Body of pancreas (tissue), 4 donors: ENCODE measurements around the gene INPP5D. TPM values are rescaled to one million over a fixed set of nuclear protein-coding genes. Genes with fewer than 3 reads are reported as not detected.
A peak's percentile ranks its signal among the peaks of the same experiment; 100 is the strongest.

ENCODE experiments used
- ATAC-seq: fragments of 150-250 bp; one replicate; pipeline ENCODE4 v1.9.1; 2016
- DNase-seq, 4 donors: peaks; one replicate each; pipeline ENCODE4 v3.0.0-alpha.2; 2019
- H3K27ac ChIP-seq, 4 donors: fragments of 200-600 bp; sonication (generic); 1 replicate in 3 of 4; 2 replicates in 1 of 4; pipeline versions ENCODE4 v1.5.1 to v1.6.1; 2016 to 2019; ENCODE audit warnings: mild to moderate bottlenecking in 1 of 4, mixed read lengths in 1 of 4, moderate library complexity in 1 of 4
- H3K27me3 ChIP-seq, 2 donors: fragments of 200-600 bp; sonication (generic); one replicate each; pipeline ENCODE4 v1.6.0; 2016; ENCODE audit warnings: mild to moderate bottlenecking in 1 of 2
- H3K36me3 ChIP-seq, 2 donors: fragments of 200-600 bp; sonication (generic); replicated peaks in 1 of 2; 2 replicates each; pipeline ENCODE4 v1.5.1; 2016; ENCODE audit warnings: low read depth in 2 of 2; ENCODE audit not compliant: insufficient read depth in 1 of 2
- H3K4me1 ChIP-seq: fragments of 200-600 bp; sonication (generic); one replicate; pipeline ENCODE4 v1.6.0; 2016
- H3K4me3 ChIP-seq, 2 donors: fragments of 200-600 bp; sonication (generic); 1 replicate in 1 of 2; 2 replicates in 1 of 2; pipeline ENCODE4 v1.5.1; 2016 to 2019
- H3K9me3 ChIP-seq, 3 donors: fragments of 200-600 bp; sonication (generic); 1 replicate in 2 of 3; 2 replicates in 1 of 3; pipeline ENCODE4 v1.5.1; 2016
- CTCF ChIP-seq, 7 experiments: fragments of 450-650 bp in 4 of 7; fragments of 200-600 bp in 3 of 7; sonication (generic) in 3 of 7; IDR thresholded peaks; one replicate each; pipeline ENCODE4 v1.5.1; 2016 to 2019; ENCODE audit warnings: antibody characterized with exemption in 7 of 7
- POLR2A ChIP-seq, 3 donors: fragments of 450-650 bp; IDR thresholded peaks; one replicate each; pipeline ENCODE4 v1.6.1; 2016; ENCODE audit warnings: antibody characterized with exemption in 3 of 3, mild to moderate bottlenecking in 2 of 3
- WGBS, 2 donors: methylation state at CpG; one replicate each; pipeline ENCODE4 v1.1.5; 2017; 5-methylcytosine and 5-hydroxymethylcytosine counted together
- intact Hi-C: fragments of 100-400 bp; cut with DNase I; formaldehyde crosslinking; loops from one replicate; pipeline ENCODE4 v1.15.1; 2023
- total RNA-seq, 2 donors: library from RNA; depleted of rRNA; stranded (reverse); fragments of >200 nt; gene quantifications; one replicate each; pipeline ENCODE4 v1.1.0, GENCODE V29; 2016

INPP5D gene
- total RNA-seq, 2 donors from 2014 or later = 0.99 to 8.8 TPM

DNA sequence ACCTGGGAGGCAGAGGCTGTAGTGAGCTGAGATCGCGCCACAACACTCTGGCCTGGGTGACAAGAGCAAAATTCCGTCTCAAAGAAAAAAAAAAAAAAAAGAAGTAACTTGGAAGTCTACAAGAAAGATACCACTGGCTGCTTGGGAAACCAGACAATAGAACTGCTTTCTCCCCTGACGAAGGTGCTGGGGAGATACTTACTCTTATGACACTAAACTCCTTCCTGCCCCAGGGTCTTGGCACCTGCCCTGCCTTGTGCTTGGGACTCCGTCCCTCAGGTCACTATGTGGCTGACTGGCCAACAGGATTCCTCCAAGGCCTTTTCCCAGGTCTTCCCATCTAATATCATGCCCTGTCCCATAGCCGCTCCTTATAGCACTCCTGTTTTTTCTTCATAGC is 30.7 kb downstream of the INPP5D start:
- WGBS, 2 donors = 83% methylated on average over 6 of the region's 6 CpGs
- TF ChIP-seq POLR2A (IDR thresholded peaks at IDR 0.05) (no peak), CTCF (IDR thresholded peaks at IDR 0.05) (no peak)
- no peaks in the 10 kb centered on the region for H3K27me3 ChIP-seq
- no peak overlapping the region for H3K4me3 ChIP-seq
- H3K9me3 ChIP-seq = no peaks in the 10 kb centered on the region
- DNase-seq (no peak), ATAC-seq (no peak)
- H3K27ac ChIP-seq = no peak overlapping the region
- no peaks in the 10 kb centered on the region for H3K36me3 ChIP-seq
- intact Hi-C loops = no loop called here
- no peaks in the 10 kb centered on the region for H3K4me1 ChIP-seq

GRCh38 chr2:233091595-233092375 is 31.6 kb downstream of the INPP5D start:
- Histone ChIP-seq H3K4me3 (no peak overlapping the region), H3K9me3 (no peaks in the 10 kb centered on the region), H3K36me3 (no peaks in the 10 kb centered on the region), H3K27ac (no peak overlapping the region), H3K4me1 (no peaks in the 10 kb centered on the region), H3K27me3 (no peaks in the 10 kb centered on the region)
- no peak for DNase-seq
- intact Hi-C loops = no loop called here
- TF ChIP-seq CTCF (IDR thresholded peaks at IDR 0.05) (no peak), POLR2A (IDR thresholded peaks at IDR 0.05) (no peak)
- WGBS, 2 donors = 63% methylated on average over 18 of the region's 18 CpGs
- ATAC-seq = no peak

DNA sequence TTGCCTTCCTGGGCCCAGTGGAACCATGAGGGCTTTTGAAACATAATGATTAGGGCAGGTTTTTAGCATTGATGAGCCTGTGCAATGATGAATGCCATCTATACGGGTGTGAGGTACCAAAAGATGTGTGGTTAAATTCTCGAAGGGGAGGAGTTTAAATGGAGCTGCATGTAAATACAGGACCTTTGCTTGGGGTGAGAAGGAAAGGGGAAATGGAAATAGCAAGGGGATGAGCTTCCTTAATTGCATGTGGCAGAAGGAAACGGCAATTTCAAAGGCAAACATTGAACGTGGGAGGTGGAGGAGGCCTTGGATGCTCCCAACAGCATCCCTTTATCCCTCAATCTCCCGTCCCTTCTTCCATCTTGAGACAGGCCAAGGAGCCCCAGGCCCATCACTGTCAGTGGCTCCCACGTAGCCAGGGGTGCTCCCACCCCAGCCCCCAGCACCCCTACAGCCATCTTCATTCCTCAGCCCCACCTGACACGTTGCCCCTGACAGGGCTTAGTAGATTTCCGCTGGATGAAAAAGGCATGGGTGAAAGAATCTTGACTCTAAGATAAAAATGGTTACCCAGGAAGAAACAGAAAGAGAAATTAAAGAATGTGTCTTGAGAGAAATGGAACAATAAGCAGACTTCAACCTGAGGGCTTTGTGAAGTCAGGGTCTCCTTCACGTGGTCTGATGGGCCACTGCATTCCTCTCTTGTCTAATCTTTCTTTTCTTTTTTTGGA is 32.5 kb downstream of the INPP5D start:
- no peak for DNase-seq

DNA sequence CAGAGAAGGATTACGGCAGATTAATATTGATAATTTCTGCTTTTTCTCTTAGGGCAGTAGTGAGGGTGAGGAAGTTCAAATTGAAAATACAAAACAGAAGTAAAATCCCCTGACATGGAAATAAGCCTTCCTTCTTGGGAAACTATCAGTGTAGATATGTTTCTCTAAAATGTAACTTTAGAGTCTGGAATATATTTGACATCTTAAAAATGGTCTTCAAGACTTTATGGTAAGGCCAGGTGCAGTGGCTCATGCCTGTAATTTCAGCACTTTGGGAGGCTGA is 33.0 kb downstream of the INPP5D start:
- H3K9me3 ChIP-seq = no peaks in the 10 kb centered on the region
- DNase-seq (no peak), ATAC-seq (no peak)
- no peaks in the 10 kb centered on the region for H3K36me3 ChIP-seq
- peak overlapping the region in 1 of 4 donors; percentile 47 for H3K27ac ChIP-seq
- TF ChIP-seq POLR2A (IDR thresholded peaks at IDR 0.05) = no peak
- no peak for TF ChIP-seq CTCF (IDR thresholded peaks at IDR 0.05)
- H3K27me3 ChIP-seq = no peaks in the 10 kb centered on the region
- intact Hi-C loops = no loop called here
- H3K4me3 ChIP-seq = no peak overlapping the region
- WGBS, 2 donors = 59 to 77% methylated on average over 1 of the region's 1 CpG
- H3K4me1 ChIP-seq = no peaks in the 10 kb centered on the region

More for the DNA sequence above, 32.5 kb downstream of the INPP5D start:
- no peaks in the 10 kb centered on the region for H3K4me1 ChIP-seq
- no peak for ATAC-seq
- H3K4me3 ChIP-seq = no peak overlapping the region
- H3K27me3 ChIP-seq = no peaks in the 10 kb centered on the region
- 39 to 54% methylated on average over 9 of the region's 9 CpGs for WGBS, 2 donors
- no peaks in the 10 kb centered on the region for H3K9me3 ChIP-seq
- TF ChIP-seq POLR2A (IDR thresholded peaks at IDR 0.05) (no peak), CTCF (IDR thresholded peaks at IDR 0.05) (no peak)
- intact Hi-C loops = no loop called here
- H3K36me3 ChIP-seq = no peaks in the 10 kb centered on the region
- peak overlapping the region in 1 of 4 donors; percentile 47 for H3K27ac ChIP-seq
